GM12864 (cell line): Measurements from ENCODE around the gene MIA.

Experiments used
- DNase-seq: peaks from one replicate; pipeline ENCODE4 v3.0.0-alpha.2; 2011; ENCODE audit warnings: low read depth
- H3K4me3 ChIP-seq: 2 replicates; pipeline ENCODE4 v1.5.1; 2011; ENCODE audit warnings: mild to moderate bottlenecking, low read depth, low read length, control low read depth
- CTCF ChIP-seq: IDR thresholded peaks from 2 replicates; pipeline ENCODE4 v1.5.1; 2011; ENCODE audit warnings: low read depth, mild to moderate bottlenecking, moderate library complexity, low read length, control low read depth, inconsistent platforms; ENCODE audit errors: missing control alignments

Gene MIA

GRCh38 chr19:40785526-40785925, 10.2 kb downstream of the MIA start:
- TF ChIP-seq CTCF, result no peak
- DNase-seq, result no peak
- H3K4me3 ChIP-seq, result no peak overlapping the region

- no peak overlapping the region for H3K4me3 ChIP-seq
- TF ChIP-seq CTCF, result no peak
- no peak for DNase-seq
These were observed 11.0 kb downstream of the MIA start for GRCh38 chr19:40786060-40787037.

- no peak for DNase-seq
- TF ChIP-seq CTCF, result no peak
- H3K4me3 ChIP-seq, result no peak overlapping the region
These were observed 16.0 kb downstream of the MIA start for GRCh38 chr19:40791349-40791748.

- no peak for TF ChIP-seq CTCF
- DNase-seq, result no peak
- H3K4me3 ChIP-seq, result no peak overlapping the region
These were observed 16.7 kb downstream of the MIA start for GRCh38 chr19:40791996-40792395.

- DNase-seq, result no peak
- H3K4me3 ChIP-seq, result no peak overlapping the region; the same call in 1 of the 2 replicates
- TF ChIP-seq CTCF, result no peak
These were observed 22.0 kb downstream of the MIA start for GRCh38 chr19:40797166-40797962.

- H3K4me3 ChIP-seq, result peak overlapping the region; percentile 42
- no peak for DNase-seq
- peak; percentile 36 for TF ChIP-seq CTCF
These were observed 22.8 kb downstream of the MIA start for GRCh38 chr19:40797963-40798682.
